ENCODE data around the gene CDK6. TPM values are rescaled to one million over a fixed set of nuclear protein-coding genes. Genes with fewer than 3 reads are reported as not detected.

CDK6 gene
- polyA plus RNA-seq, 1 experiment, result 29.2 TPM

- no peak overlapping the region for H3K4me3 ChIP-seq (ENCODE audit: low read depth, low read length)
- ChIA-PET CTCF (interaction anchor here (1.2 kb wide), 1 partner anchor 362 kb away, joined by 3 read pairs; no protein-coding TSS in a partner anchor), POLR2A (no interaction called here)
- no peaks in the 10 kb centered on the region for H3K36me3 ChIP-seq (ENCODE audit: control insufficient read depth, insufficient read depth, low read length)
- DNase-seq (ENCODE audit: low read depth), result no peak
- TF ChIP-seq, protein P1, sequence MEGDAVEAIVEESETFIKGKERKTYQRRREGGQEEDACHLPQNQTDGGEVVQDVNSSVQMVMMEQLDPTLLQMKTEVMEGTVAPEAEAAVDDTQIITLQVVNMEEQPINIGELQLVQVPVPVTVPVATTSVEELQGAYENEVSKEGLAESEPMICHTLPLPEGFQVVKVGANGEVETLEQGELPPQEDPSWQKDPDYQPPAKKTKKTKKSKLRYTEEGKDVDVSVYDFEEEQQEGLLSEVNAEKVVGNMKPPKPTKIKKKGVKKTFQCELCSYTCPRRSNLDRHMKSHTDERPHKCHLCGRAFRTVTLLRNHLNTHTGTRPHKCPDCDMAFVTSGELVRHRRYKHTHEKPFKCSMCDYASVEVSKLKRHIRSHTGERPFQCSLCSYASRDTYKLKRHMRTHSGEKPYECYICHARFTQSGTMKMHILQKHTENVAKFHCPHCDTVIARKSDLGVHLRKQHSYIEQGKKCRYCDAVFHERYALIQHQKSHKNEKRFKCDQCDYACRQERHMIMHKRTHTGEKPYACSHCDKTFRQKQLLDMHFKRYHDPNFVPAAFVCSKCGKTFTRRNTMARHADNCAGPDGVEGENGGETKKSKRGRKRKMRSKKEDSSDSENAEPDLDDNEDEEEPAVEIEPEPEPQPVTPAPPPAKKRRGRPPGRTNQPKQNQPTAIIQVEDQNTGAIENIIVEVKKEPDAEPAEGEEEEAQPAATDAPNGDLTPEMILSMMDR (IDR thresholded peaks at IDR 0.05; ENCODE audit: insufficient read depth, low read depth, low read length), result no peak
- H3K27me3 ChIP-seq (ENCODE audit: control insufficient read depth, insufficient read depth, low read length), result no peaks in the 10 kb centered on the region
These were observed 154.7 kb downstream of the CDK6 start for GRCh38 chr7:92681633-92682032.

DNA sequence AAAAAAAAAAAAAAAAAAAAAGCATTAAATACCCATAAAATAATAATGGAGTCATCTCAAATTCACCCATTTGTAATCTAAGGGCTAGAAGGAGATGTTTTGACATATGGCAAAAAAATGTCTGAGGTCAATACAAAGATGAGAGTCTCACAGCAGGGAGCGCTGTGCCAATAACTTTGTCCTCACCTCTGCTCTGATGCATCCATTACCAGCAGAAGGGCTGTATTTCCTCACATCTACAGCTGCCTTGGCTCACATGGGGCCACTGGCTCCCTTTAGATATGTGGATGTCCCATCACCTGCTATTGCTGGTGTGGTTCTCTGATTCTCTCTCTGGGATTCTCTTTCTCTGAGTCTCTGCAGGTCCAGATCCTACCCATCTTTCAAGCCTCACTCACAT lies 155.9 kb downstream of the CDK6 start:
- POLR2A ChIA-PET, result no interaction called here
- no peak for DNase-seq (ENCODE audit: low read depth)
- H3K27me3 ChIP-seq (ENCODE audit: control insufficient read depth, insufficient read depth, low read length), result no peaks in the 10 kb centered on the region
- TF ChIP-seq, protein P1 (IDR thresholded peaks at IDR 0.05; ENCODE audit: insufficient read depth, low read depth, low read length), result no peak
- CTCF ChIA-PET, result interaction anchor here (1.1 to 1.2 kb wide), 2 partner anchors 10 to 364 kb away, joined by 3 read pairs; no protein-coding TSS in a partner anchor
- no peak overlapping the region for H3K4me3 ChIP-seq (ENCODE audit: low read depth, low read length)
- H3K36me3 ChIP-seq (ENCODE audit: control insufficient read depth, insufficient read depth, low read length), result no peaks in the 10 kb centered on the region

GRCh38 chr7:92678291-92678920 lies 158.0 kb downstream of the CDK6 start:
- POLR2A ChIA-PET, result interaction anchor here (0.6 kb wide), 1 partner anchor 50 kb away, joined by 3 read pairs; no protein-coding TSS in a partner anchor
- Histone ChIP-seq H3K4me3 (ENCODE audit: low read depth, low read length) (no peak overlapping the region), H3K27me3 (ENCODE audit: control insufficient read depth, insufficient read depth, low read length) (no peaks in the 10 kb centered on the region), H3K36me3 (ENCODE audit: control insufficient read depth, insufficient read depth, low read length) (no peaks in the 10 kb centered on the region)
- TF ChIP-seq, protein P1 (IDR thresholded peaks at IDR 0.05; ENCODE audit: insufficient read depth, low read depth, low read length), result no peak
- CTCF ChIA-PET, result interaction anchor here (0.7 kb wide), 1 partner anchor 13 kb away, joined by 3 read pairs; no protein-coding TSS in a partner anchor
- no peak for DNase-seq (ENCODE audit: low read depth)

DNA sequence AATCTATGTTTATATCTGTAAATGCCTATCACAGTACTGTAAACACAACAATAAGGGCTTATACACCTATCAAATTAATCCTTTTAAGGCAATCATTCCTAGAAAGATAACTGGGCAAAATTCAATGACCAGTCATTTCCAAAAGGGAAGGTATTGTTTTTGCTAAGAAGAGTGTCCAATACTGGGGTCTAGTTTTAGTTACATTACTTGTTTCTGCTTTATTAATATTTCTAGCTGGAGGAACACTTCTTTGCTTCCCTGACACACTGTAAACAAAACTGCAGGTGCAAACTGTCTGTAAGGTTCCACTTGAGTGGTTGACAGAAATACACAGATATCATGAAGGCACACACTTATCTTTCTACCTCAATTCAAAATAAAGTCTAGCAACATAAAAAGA lies 162.0 kb downstream of the CDK6 start:
- DNase-seq (ENCODE audit: low read depth), result no peak
- Histone ChIP-seq H3K36me3 (ENCODE audit: control insufficient read depth, insufficient read depth, low read length) (peaks cover 2% of the 10 kb centered on the region; the same call in 1 of the 2 replicates), H3K27me3 (ENCODE audit: control insufficient read depth, insufficient read depth, low read length) (no peaks in the 10 kb centered on the region), H3K4me3 (ENCODE audit: low read depth, low read length) (no peak overlapping the region)
- POLR2A ChIA-PET, result no interaction called here
- TF ChIP-seq, protein P1 (IDR thresholded peaks at IDR 0.05; ENCODE audit: insufficient read depth, low read depth, low read length), result no peak
- CTCF ChIA-PET, result no interaction called here

- TF ChIP-seq, protein P1 (IDR thresholded peaks at IDR 0.05; ENCODE audit: insufficient read depth, low read depth, low read length), result no peak
- POLR2A ChIA-PET, result no interaction called here
These were observed 164.7 kb downstream of the CDK6 start for GRCh38 chr7:92671505-92672169.

More at GRCh38 chr7:92671505-92672169, 164.7 kb downstream of the CDK6 start:
- Histone ChIP-seq H3K27me3 (ENCODE audit: control insufficient read depth, insufficient read depth, low read length) (no peaks in the 10 kb centered on the region), H3K36me3 (ENCODE audit: control insufficient read depth, insufficient read depth, low read length) (peaks cover 2% of the 10 kb centered on the region; the same call in 1 of the 2 replicates), H3K4me3 (ENCODE audit: low read depth, low read length) (no peak overlapping the region)
- no peak for DNase-seq (ENCODE audit: low read depth)
- CTCF ChIA-PET, result no interaction called here

Measured in BJ (cell line).